Spleen (tissue), 3 donors: ENCODE measurements around the gene MAFF.

ENCODE experiments used
- POLR2A ChIP-seq, 3 donors: fragments of 450-650 bp; IDR thresholded peaks; one replicate each; pipeline ENCODE4 v1.5.1; 2017; ENCODE audit warnings: antibody characterized with exemption in 3 of 3, mild to moderate bottlenecking in 1 of 3
- POLR2AphosphoS5 ChIP-seq, 3 donors: sonication (generic); formaldehyde crosslinking; IDR thresholded peaks; one replicate each; pipeline ENCODE4 v1.5.1; 2017; ENCODE audit warnings: antibody characterized with exemption in 3 of 3

- TF ChIP-seq POLR2AphosphoS5 (IDR thresholded peaks at IDR 0.05) (no peak), POLR2A (IDR thresholded peaks at IDR 0.05) (no peak)
These were observed 46.5 kb downstream of the MAFF start for GRCh38 chr22:38248280-38248679.
